ENCODE results near the gene TMEM50B.

TMEM50B gene

GRCh38 chr21:33480481-33481103, 818 bp upstream of the TMEM50B start:
- peaks cover 15% of the 10 kb centered on the region for H3K4me1 ChIP-seq (ENCODE audit: insufficient read depth, low read length, poor library complexity, severe bottlenecking)
- H3K9ac ChIP-seq (ENCODE audit: low read depth, low read length, poor library complexity, severe bottlenecking), result peak overlapping the region; percentile 91
- TF ChIP-seq EZH2phosphoT487 (IDR thresholded peaks at IDR 0.05; ENCODE audit: borderline replicate concordance) (no peak), CTCF (conservative IDR thresholded peaks at IDR 0.05; ENCODE audit: low read length) (no peak)
- H3K4me2 ChIP-seq (ENCODE audit: low read depth, low read length, poor library complexity, severe bottlenecking), result peak overlapping the region; percentile 77
- no peaks in the 10 kb centered on the region for H3K9me3 ChIP-seq (ENCODE audit: insufficient read depth, low read depth, low read length)
- H3K27me3 ChIP-seq (ENCODE audit: insufficient read depth, low read length, poor library complexity, severe bottlenecking), result no peaks in the 10 kb centered on the region
- no peaks in the 10 kb centered on the region for H3F3A ChIP-seq (ENCODE audit: low read depth)
- peaks cover 22% of the 10 kb centered on the region for H3K79me2 ChIP-seq (ENCODE audit: insufficient read depth, low read length)
- peak overlapping the region; percentile 96 for H2AFZ ChIP-seq (ENCODE audit: low read length)
- H4K20me1 ChIP-seq (ENCODE audit: insufficient read depth, low read length, poor library complexity, severe bottlenecking), result peaks cover 13% of the 10 kb centered on the region
- H3K36me3 ChIP-seq (ENCODE audit: insufficient read depth, low read length), result no peaks in the 10 kb centered on the region
- peak overlapping the region; percentile 78 for H3K4me3 ChIP-seq (ENCODE audit: low read length, poor library complexity, severe bottlenecking)
- no peaks in the 10 kb centered on the region for H3K9me2 ChIP-seq (replicated peaks; ENCODE audit: low read depth, low read length)

- Histone ChIP-seq H3K79me2 (ENCODE audit: insufficient read depth, low read length) (peaks cover 22% of the 10 kb centered on the region), H3F3A (ENCODE audit: low read depth) (no peaks in the 10 kb centered on the region), H3K36me3 (ENCODE audit: insufficient read depth, low read length) (no peaks in the 10 kb centered on the region), H3K4me2 (ENCODE audit: low read depth, low read length, poor library complexity, severe bottlenecking) (peak overlapping the region; percentile 88), H3K9me2 (replicated peaks; ENCODE audit: low read depth, low read length) (no peaks in the 10 kb centered on the region), H4K20me1 (ENCODE audit: insufficient read depth, low read length, poor library complexity, severe bottlenecking) (peaks cover 13% of the 10 kb centered on the region), H3K4me1 (ENCODE audit: insufficient read depth, low read length, poor library complexity, severe bottlenecking) (peaks cover 15% of the 10 kb centered on the region), H3K27me3 (ENCODE audit: insufficient read depth, low read length, poor library complexity, severe bottlenecking) (no peaks in the 10 kb centered on the region), H2AFZ (ENCODE audit: low read length) (peak overlapping the region; percentile 57), H3K9ac (ENCODE audit: low read depth, low read length, poor library complexity, severe bottlenecking) (peak overlapping the region; percentile 82), H3K4me3 (ENCODE audit: low read length, poor library complexity, severe bottlenecking) (peak overlapping the region; percentile 78), H3K9me3 (ENCODE audit: insufficient read depth, low read depth, low read length) (no peaks in the 10 kb centered on the region)
- TF ChIP-seq EZH2phosphoT487 (IDR thresholded peaks at IDR 0.05; ENCODE audit: borderline replicate concordance) (no peak), CTCF (conservative IDR thresholded peaks at IDR 0.05; ENCODE audit: low read length) (0 out of 2 replicates have a peak, but pooled peaks have one; percentile 14)
Observed at GRCh38 chr21:33478935-33479678, 667 bp downstream of the TMEM50B start.

- H3K4me1 ChIP-seq (ENCODE audit: insufficient read depth, low read length, poor library complexity, severe bottlenecking), result peaks cover 15% of the 10 kb centered on the region
- peak overlapping the region; percentile 82 for H3K9ac ChIP-seq (ENCODE audit: low read depth, low read length, poor library complexity, severe bottlenecking)
Observed at GRCh38 chr21:33478182-33478581, 1.6 kb downstream of the TMEM50B start.

More at GRCh38 chr21:33478182-33478581, 1.6 kb downstream of the TMEM50B start:
- H4K20me1 ChIP-seq (ENCODE audit: insufficient read depth, low read length, poor library complexity, severe bottlenecking), result peaks cover 13% of the 10 kb centered on the region
- H3K9me2 ChIP-seq (replicated peaks; ENCODE audit: low read depth, low read length), result no peaks in the 10 kb centered on the region
- peak overlapping the region; percentile 88 for H3K4me2 ChIP-seq (ENCODE audit: low read depth, low read length, poor library complexity, severe bottlenecking)
- no peaks in the 10 kb centered on the region for H3K9me3 ChIP-seq (ENCODE audit: insufficient read depth, low read depth, low read length)
- TF ChIP-seq EZH2phosphoT487 (IDR thresholded peaks at IDR 0.05; ENCODE audit: borderline replicate concordance) (no peak), CTCF (conservative IDR thresholded peaks at IDR 0.05; ENCODE audit: low read length) (no peak)
- H2AFZ ChIP-seq (ENCODE audit: low read length), result peak overlapping the region; percentile 57; the same call in 1 of the 2 replicates
- H3F3A ChIP-seq (ENCODE audit: low read depth), result no peaks in the 10 kb centered on the region
- H3K79me2 ChIP-seq (ENCODE audit: insufficient read depth, low read length), result peaks cover 22% of the 10 kb centered on the region
- H3K36me3 ChIP-seq (ENCODE audit: insufficient read depth, low read length), result no peaks in the 10 kb centered on the region
- H3K27me3 ChIP-seq (ENCODE audit: insufficient read depth, low read length, poor library complexity, severe bottlenecking), result no peaks in the 10 kb centered on the region
- peak overlapping the region; percentile 78 for H3K4me3 ChIP-seq (ENCODE audit: low read length, poor library complexity, severe bottlenecking)

Data from Loucy (cell line).